Upper lobe of left lung (tissue), 6 donors: Measurements from ENCODE around the gene SERPINA6. TPM values are rescaled to one million over a fixed set of nuclear protein-coding genes. Genes with fewer than 3 reads are reported as not detected.
"Not testable (repeated sequence)": the region's sequence is repeated elsewhere in the genome, so short reads cannot be mapped to it uniquely, and the experiment has no call there.

Experiments used
- ATAC-seq, 2 donors: fragments of 200-7000 bp; cut with Tn5 transposase; one replicate each; pipeline ENCODE4 v1.9.1; 2022; ENCODE audit warnings: mild to moderate bottlenecking in 2 of 2, moderate library complexity in 2 of 2; ENCODE audit not compliant: low FRiP score in 2 of 2
- DNase-seq, 2 donors: peaks; one replicate each; pipeline ENCODE4 v3.0.0-alpha.2; 2019 to 2020
- H3K27ac ChIP-seq, 4 donors: fragments of 200-600 bp; sonication (generic); one replicate each; pipeline ENCODE4 v1.5.1; 2016 to 2019
- H3K27me3 ChIP-seq, 4 donors: fragments of 200-600 bp; sonication (generic); one replicate each; pipeline ENCODE4 v1.5.1; 2017 to 2019
- H3K36me3 ChIP-seq, 4 donors: fragments of 200-600 bp; sonication (generic); one replicate each; pipeline ENCODE4 v1.5.1; 2016 to 2019
- H3K4me1 ChIP-seq, 4 donors: fragments of 200-600 bp; sonication (generic); one replicate each; pipeline ENCODE4 v1.5.1; 2018 to 2019
- H3K4me3 ChIP-seq, 4 donors: fragments of 200-600 bp; sonication (generic); one replicate each; pipeline ENCODE4 v1.5.1; 2017 to 2019; ENCODE audit warnings: mild to moderate bottlenecking in 2 of 4, moderate library complexity in 1 of 4
- H3K9me3 ChIP-seq, 4 donors: fragments of 200-600 bp; sonication (generic); one replicate each; pipeline ENCODE4 v1.5.1; 2018 to 2019
- EP300 ChIP-seq, 4 donors: sonication (generic); formaldehyde crosslinking; IDR thresholded peaks; one replicate each; pipeline ENCODE4 v1.5.1; 2017; ENCODE audit warnings: antibody characterized with exemption in 4 of 4, control low read depth in 2 of 4
- POLR2A ChIP-seq, 4 donors: fragments of 450-650 bp; IDR thresholded peaks; one replicate each; pipeline ENCODE4 v1.5.1; 2016 to 2017; ENCODE audit warnings: antibody characterized with exemption in 4 of 4, mild to moderate bottlenecking in 2 of 4
- POLR2AphosphoS5 ChIP-seq, 2 donors: sonication (generic); formaldehyde crosslinking; IDR thresholded peaks; one replicate each; pipeline ENCODE4 v1.5.1; 2017; ENCODE audit warnings: antibody characterized with exemption in 2 of 2
- WGBS, 2 donors: methylation state at CpG; one replicate each; pipeline ENCODE4 v1.1.5; 2017 to 2018; 5-methylcytosine and 5-hydroxymethylcytosine counted together
- total RNA-seq, 6 donors: library from RNA; depleted of rRNA in 4 of 6; stranded (reverse); fragments of >200 nt in 4 of 6; gene quantifications; one replicate each; pipeline versions ENCODE4 v1.1.0 to v1.2.1, GENCODE V29; 2016 to 2021
- TF ChIP-seq, protein P1 (sequence below), 6 experiments: fragments of 450-650 bp in 4 of 6; fragments of 200-600 bp in 2 of 6; sonication (generic) in 2 of 6; IDR thresholded peaks; one replicate each; pipeline ENCODE4 v1.5.1; 2016 to 2019; ENCODE audit warnings: antibody characterized with exemption in 6 of 6
- donor health status: DM: no; HTN: no; CAD: no; lungs with moderate emphysema.
- donor health status: DM: no; HTN: yes; CAD: no; lungs with severe emphysema.

The SERPINA6 gene
- total RNA-seq, 6 donors from 2014 or later = 0.46 to 0.51 (median 0.49) TPM; not detected in 3

DNA sequence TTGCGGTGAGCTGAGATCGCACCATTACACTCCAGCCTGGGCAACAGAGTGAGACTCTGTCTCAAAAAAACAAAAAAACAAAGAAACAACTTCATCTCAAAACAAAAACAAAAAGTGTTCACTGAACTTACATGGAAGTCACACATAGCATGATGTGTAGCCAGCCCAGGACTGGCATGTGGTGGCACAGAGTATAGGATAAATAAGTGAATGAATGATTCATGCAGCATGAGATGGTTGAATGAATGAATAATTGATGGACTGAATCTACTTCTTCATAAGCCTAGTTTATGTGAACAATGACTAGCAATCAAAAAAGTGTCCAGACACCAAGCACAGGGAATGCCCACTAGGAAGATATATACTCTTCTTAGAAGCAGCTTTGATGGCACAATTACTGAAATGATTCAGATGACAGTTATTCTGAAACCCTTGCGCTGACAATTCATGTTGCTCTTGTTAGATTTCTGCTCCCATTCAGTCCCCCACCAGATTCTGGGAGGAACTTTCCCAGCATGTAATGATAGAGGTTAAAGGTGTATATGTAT is 31.6 kb upstream of the SERPINA6 start:
- WGBS, 2 donors = 89 to 98% methylated on average over 3 of the region's 3 CpGs
- ATAC-seq = no peak
- Histone ChIP-seq H3K4me3 (no peak overlapping the region), H3K27ac (no peak overlapping the region), H3K4me1 (peaks cover 0 to 5% (median 0%) of the 10 kb centered on the region in 4 donors), H3K27me3 (no peaks in the 10 kb centered on the region), H3K36me3 (no peaks in the 10 kb centered on the region), H3K9me3 (no peaks in the 10 kb centered on the region)
- TF ChIP-seq POLR2A (IDR thresholded peaks at IDR 0.05) (no peak), POLR2AphosphoS5 (IDR thresholded peaks at IDR 0.05) (no peak), EP300 (IDR thresholded peaks at IDR 0.05) (no peak)
- TF ChIP-seq, protein P1, sequence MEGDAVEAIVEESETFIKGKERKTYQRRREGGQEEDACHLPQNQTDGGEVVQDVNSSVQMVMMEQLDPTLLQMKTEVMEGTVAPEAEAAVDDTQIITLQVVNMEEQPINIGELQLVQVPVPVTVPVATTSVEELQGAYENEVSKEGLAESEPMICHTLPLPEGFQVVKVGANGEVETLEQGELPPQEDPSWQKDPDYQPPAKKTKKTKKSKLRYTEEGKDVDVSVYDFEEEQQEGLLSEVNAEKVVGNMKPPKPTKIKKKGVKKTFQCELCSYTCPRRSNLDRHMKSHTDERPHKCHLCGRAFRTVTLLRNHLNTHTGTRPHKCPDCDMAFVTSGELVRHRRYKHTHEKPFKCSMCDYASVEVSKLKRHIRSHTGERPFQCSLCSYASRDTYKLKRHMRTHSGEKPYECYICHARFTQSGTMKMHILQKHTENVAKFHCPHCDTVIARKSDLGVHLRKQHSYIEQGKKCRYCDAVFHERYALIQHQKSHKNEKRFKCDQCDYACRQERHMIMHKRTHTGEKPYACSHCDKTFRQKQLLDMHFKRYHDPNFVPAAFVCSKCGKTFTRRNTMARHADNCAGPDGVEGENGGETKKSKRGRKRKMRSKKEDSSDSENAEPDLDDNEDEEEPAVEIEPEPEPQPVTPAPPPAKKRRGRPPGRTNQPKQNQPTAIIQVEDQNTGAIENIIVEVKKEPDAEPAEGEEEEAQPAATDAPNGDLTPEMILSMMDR (IDR thresholded peaks at IDR 0.05) = no peak
- no peak for DNase-seq

DNA sequence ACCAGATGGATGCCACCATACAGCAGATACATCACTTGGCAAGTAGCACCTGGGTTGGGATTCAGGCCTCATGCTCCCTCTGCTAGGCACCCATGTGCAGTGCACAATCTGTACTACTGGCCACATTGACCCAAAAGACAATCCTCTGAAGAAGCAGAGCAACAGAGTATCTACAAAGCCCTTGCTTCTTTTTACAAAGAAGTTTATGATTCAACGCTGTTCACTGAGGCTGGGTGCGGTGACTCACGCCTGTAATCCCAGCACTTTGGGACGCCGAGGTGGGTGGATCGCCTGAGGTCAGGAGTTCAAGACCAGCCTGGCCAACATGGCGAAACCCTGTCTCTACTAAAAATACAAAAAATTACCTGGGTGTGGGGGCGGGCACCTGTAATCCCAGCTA is 31.1 kb upstream of the SERPINA6 start:
- H3K36me3 ChIP-seq, H3K27me3 ChIP-seq, DNase-seq, H3K4me1 ChIP-seq, H3K27ac ChIP-seq, H3K9me3 ChIP-seq, ATAC-seq, H3K4me3 ChIP-seq: not testable (repeated sequence)
- 94 to 96% methylated on average over 5 to 8 of the region's 8 CpGs for WGBS, 2 donors

DNA sequence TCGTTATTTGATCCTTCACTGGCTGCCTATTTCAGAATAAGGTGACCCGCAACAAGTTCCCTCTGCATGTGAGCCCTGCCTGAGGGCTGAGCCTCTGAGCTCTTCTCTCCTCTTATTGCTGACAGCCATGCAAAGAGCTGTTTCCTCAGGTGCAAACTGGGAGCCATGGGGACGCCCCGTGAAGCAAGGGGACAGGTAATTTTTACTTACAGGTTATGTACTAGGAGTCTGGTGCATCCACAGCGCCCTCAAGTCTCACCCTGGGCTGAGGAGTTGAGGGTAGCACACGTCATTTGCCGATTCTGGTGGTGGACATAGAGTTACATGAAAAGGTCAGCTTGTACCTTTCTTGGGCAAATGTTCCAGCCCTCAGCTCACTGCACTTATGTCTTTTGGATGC is 26.1 kb upstream of the SERPINA6 start:
- H3K4me3 ChIP-seq = no peak overlapping the region
- TF ChIP-seq POLR2AphosphoS5 (IDR thresholded peaks at IDR 0.05) = no peak
- TF ChIP-seq EP300 (IDR thresholded peaks at IDR 0.05) = no peak
- no peak for TF ChIP-seq POLR2A (IDR thresholded peaks at IDR 0.05)
- TF ChIP-seq, protein P1 (IDR thresholded peaks at IDR 0.05) = no peak
- no peak overlapping the region for H3K27ac ChIP-seq
- no peaks in the 10 kb centered on the region for H3K27me3 ChIP-seq
- H3K9me3 ChIP-seq = no peaks in the 10 kb centered on the region
- DNase-seq (no peak), ATAC-seq (no peak)
- 70 to 73% methylated on average over 4 to 7 of the region's 7 CpGs for WGBS, 2 donors
- no peaks in the 10 kb centered on the region for H3K4me1 ChIP-seq
- H3K36me3 ChIP-seq = no peaks in the 10 kb centered on the region

DNA sequence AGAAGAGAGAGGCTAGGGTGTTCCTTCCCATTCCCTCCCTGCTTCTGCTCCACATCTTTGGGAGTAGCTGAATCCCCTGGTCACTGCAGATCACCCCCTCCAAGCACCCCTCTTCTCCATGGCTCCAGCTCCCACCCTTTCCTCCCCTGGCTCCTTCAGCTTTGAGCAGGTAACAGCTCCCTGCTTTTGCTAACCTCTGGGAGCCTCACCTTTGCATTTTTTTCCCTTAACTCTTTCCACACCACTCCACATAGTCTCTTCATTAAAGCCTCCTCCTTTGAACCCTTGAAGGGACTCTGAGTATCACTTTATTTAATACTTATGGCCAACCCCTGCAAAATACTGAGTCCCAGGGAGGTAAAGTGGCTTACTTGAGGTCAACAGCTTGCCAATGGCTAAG is 25.7 kb upstream of the SERPINA6 start:
- no peaks in the 10 kb centered on the region for H3K9me3 ChIP-seq
- no peaks in the 10 kb centered on the region for H3K4me1 ChIP-seq
- H3K27me3 ChIP-seq = no peaks in the 10 kb centered on the region
- no peak overlapping the region for H3K4me3 ChIP-seq
- TF ChIP-seq POLR2A (IDR thresholded peaks at IDR 0.05) = no peak
- no peak for TF ChIP-seq EP300 (IDR thresholded peaks at IDR 0.05)
- TF ChIP-seq, protein P1 (IDR thresholded peaks at IDR 0.05) = no peak
- TF ChIP-seq POLR2AphosphoS5 (IDR thresholded peaks at IDR 0.05) = no peak
- no peaks in the 10 kb centered on the region for H3K36me3 ChIP-seq
- ATAC-seq (no peak), DNase-seq (no peak)
- H3K27ac ChIP-seq = no peak overlapping the region

DNA sequence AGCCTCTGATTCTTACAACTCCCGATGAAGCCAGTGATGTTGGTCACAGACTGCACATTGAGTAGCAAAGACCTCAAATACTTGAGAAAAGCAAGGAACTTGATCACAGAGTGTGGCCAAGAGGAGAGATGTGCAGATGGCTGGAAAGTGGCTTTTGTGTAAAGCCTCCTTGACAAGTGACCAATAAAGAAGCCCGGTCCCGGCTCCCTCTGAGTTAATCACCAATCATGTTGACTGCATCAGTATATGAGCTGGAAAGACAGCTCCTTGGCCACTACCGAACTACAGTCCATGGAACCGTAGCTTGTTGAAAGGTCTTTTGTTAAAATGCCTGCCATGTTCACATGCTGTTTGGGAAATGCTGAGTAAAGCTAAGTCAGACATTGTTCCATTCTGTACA is 23.7 kb upstream of the SERPINA6 start:
- 92 to 93% methylated on average over 5 of the region's 5 CpGs for WGBS, 2 donors
- no peak for DNase-seq
- Histone ChIP-seq H3K36me3 (no peaks in the 10 kb centered on the region), H3K27me3 (no peaks in the 10 kb centered on the region), H3K4me1 (peaks cover 0 to 10% (median 5%) of the 10 kb centered on the region in 4 donors), H3K27ac (no peak overlapping the region), H3K4me3 (no peak overlapping the region), H3K9me3 (no peaks in the 10 kb centered on the region)
- no peak for ATAC-seq
- TF ChIP-seq POLR2A (IDR thresholded peaks at IDR 0.05) (no peak), EP300 (IDR thresholded peaks at IDR 0.05) (no peak), POLR2AphosphoS5 (IDR thresholded peaks at IDR 0.05) (no peak)
- TF ChIP-seq, protein P1 (IDR thresholded peaks at IDR 0.05) = no peak

DNA sequence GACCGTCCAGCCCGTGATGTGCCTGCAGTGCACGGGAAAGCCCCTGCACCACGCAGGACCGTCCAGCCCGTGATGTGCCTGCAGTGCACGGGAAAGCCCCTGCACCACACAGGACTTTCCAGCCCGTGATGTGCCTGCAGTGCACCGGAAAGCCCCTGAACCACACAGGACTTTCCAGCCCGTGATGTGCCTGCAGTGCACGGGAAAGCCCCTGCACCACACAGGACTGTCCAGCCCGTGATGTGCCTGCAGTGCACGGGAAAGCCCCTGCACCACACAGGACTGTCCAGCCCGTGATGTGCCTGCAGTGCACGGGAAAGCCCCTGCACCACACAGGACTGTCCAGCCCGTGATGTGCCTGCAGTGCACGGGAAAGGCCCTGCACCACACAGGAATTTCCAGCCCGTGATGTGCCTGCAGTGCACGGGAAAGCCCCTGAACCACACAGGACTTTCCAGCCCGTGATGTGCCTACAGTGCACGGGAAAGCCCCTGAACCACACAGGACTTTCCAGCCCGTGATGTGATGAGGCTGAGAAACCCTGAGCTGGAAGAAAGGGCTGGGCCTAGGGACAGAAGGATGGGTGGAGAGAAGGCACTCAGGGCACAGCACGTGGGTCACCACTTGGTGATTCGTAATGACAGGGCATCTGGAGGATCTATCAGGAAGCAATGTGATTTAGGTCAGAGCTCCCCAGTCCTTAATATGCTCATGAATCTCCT is 23.1 kb upstream of the SERPINA6 start:
- WGBS, 2 donors = 61 to 78% methylated on average over 23 to 24 of the region's 24 CpGs
- H3K27ac ChIP-seq, H3K36me3 ChIP-seq, H3K9me3 ChIP-seq, DNase-seq, ATAC-seq, H3K27me3 ChIP-seq, H3K4me3 ChIP-seq: not testable (repeated sequence)
- peaks cover 0 to 15% (median 7%) of the 10 kb centered on the region in 4 donors for H3K4me1 ChIP-seq
